ENCODE data around the gene MRO.

MRO gene

GRCh38 chr18:50803592-50803991 lies 16.2 kb downstream of the MRO start:
- no peak for FAIRE-seq
- DNase-seq (ENCODE audit: insufficient read length, low spot score), result no peak
- no peak for TF ChIP-seq PAX5 (IDR thresholded peaks at IDR 0.05; ENCODE audit: insufficient read depth, low read length, severe bottlenecking)
- no peak for TF ChIP-seq POU2F2 (IDR thresholded peaks at IDR 0.05; ENCODE audit: low read depth, low read length)
- TF ChIP-seq TAF1 (IDR thresholded peaks at IDR 0.05; ENCODE audit: low read depth, low read length), result no peak

- DNase-seq (ENCODE audit: insufficient read length, low spot score) (no peak), FAIRE-seq (no peak)
- TF ChIP-seq TAF1 (IDR thresholded peaks at IDR 0.05; ENCODE audit: low read depth, low read length) (no peak), POLR2AphosphoS5 (IDR thresholded peaks at IDR 0.05; ENCODE audit: low read depth, low read length) (no peak), POLR2A (IDR thresholded peaks at IDR 0.05; ENCODE audit: low read depth, low read length) (no peak), SPI1 (IDR thresholded peaks at IDR 0.05; ENCODE audit: low read depth, low read length) (no peak), PAX5 (IDR thresholded peaks at IDR 0.05; ENCODE audit: insufficient read depth, low read length, severe bottlenecking) (no peak), POU2F2 (IDR thresholded peaks at IDR 0.05; ENCODE audit: low read depth, low read length) (no peak)
Measured at GRCh38 chr18:50802141-50802540, 17.7 kb downstream of the MRO start.

GRCh38 chr18:50797142-50797541 lies 22.7 kb downstream of the MRO start:
- TF ChIP-seq SPI1 (IDR thresholded peaks at IDR 0.05; ENCODE audit: low read depth, low read length), result no peak
- no peak for TF ChIP-seq POLR2A (IDR thresholded peaks at IDR 0.05; ENCODE audit: low read depth, low read length)
- no peak for TF ChIP-seq POU2F2 (IDR thresholded peaks at IDR 0.05; ENCODE audit: low read depth, low read length)
- no peak for TF ChIP-seq TAF1 (IDR thresholded peaks at IDR 0.05; ENCODE audit: low read depth, low read length)
- TF ChIP-seq POLR2AphosphoS5 (IDR thresholded peaks at IDR 0.05; ENCODE audit: low read depth, low read length), result no peak
- no peak for TF ChIP-seq PAX5 (IDR thresholded peaks at IDR 0.05; ENCODE audit: insufficient read depth, low read length, severe bottlenecking)
- DNase-seq (ENCODE audit: insufficient read length, low spot score) (no peak), FAIRE-seq (no peak)

GRCh38 chr18:50796495-50796894 lies 23.3 kb downstream of the MRO start:
- TF ChIP-seq POLR2AphosphoS5 (IDR thresholded peaks at IDR 0.05; ENCODE audit: low read depth, low read length) (no peak), SPI1 (IDR thresholded peaks at IDR 0.05; ENCODE audit: low read depth, low read length) (no peak), PAX5 (IDR thresholded peaks at IDR 0.05; ENCODE audit: insufficient read depth, low read length, severe bottlenecking) (no peak), POU2F2 (IDR thresholded peaks at IDR 0.05; ENCODE audit: low read depth, low read length) (no peak), POLR2A (IDR thresholded peaks at IDR 0.05; ENCODE audit: low read depth, low read length) (no peak), TAF1 (IDR thresholded peaks at IDR 0.05; ENCODE audit: low read depth, low read length) (no peak)
- DNase-seq (ENCODE audit: insufficient read length, low spot score) (no peak), FAIRE-seq (no peak)

GRCh38 chr18:50793641-50794565 lies 25.9 kb downstream of the MRO start:
- TF ChIP-seq PAX5 (IDR thresholded peaks at IDR 0.05; ENCODE audit: insufficient read depth, low read length, severe bottlenecking) (no peak), SPI1 (IDR thresholded peaks at IDR 0.05; ENCODE audit: low read depth, low read length) (no peak), POU2F2 (IDR thresholded peaks at IDR 0.05; ENCODE audit: low read depth, low read length) (no peak), POLR2AphosphoS5 (IDR thresholded peaks at IDR 0.05; ENCODE audit: low read depth, low read length) (no peak), TAF1 (IDR thresholded peaks at IDR 0.05; ENCODE audit: low read depth, low read length) (no peak)
- DNase-seq (ENCODE audit: insufficient read length, low spot score) (no peak), FAIRE-seq (no peak)

GRCh38 chr18:50792885-50793284 lies 26.9 kb downstream of the MRO start:
- DNase-seq (ENCODE audit: insufficient read length, low spot score) (no peak), FAIRE-seq (no peak)
- TF ChIP-seq POU2F2 (IDR thresholded peaks at IDR 0.05; ENCODE audit: low read depth, low read length), result no peak

GRCh38 chr18:50791599-50792438 lies 28.0 kb downstream of the MRO start:
- DNase-seq (ENCODE audit: insufficient read length, low spot score) (no peak), FAIRE-seq (no peak)
- TF ChIP-seq SPI1 (IDR thresholded peaks at IDR 0.05; ENCODE audit: low read depth, low read length), result no peak
- no peak for TF ChIP-seq POU2F2 (IDR thresholded peaks at IDR 0.05; ENCODE audit: low read depth, low read length)
- TF ChIP-seq POLR2A (IDR thresholded peaks at IDR 0.05; ENCODE audit: low read depth, low read length), result no peak
- no peak for TF ChIP-seq PAX5 (IDR thresholded peaks at IDR 0.05; ENCODE audit: insufficient read depth, low read length, severe bottlenecking)
- no peak for TF ChIP-seq POLR2AphosphoS5 (IDR thresholded peaks at IDR 0.05; ENCODE audit: low read depth, low read length)
- no peak for TF ChIP-seq TAF1 (IDR thresholded peaks at IDR 0.05; ENCODE audit: low read depth, low read length)

- TF ChIP-seq TAF1 (IDR thresholded peaks at IDR 0.05; ENCODE audit: low read depth, low read length) (no peak), POU2F2 (IDR thresholded peaks at IDR 0.05; ENCODE audit: low read depth, low read length) (no peak)
- DNase-seq (ENCODE audit: insufficient read length, low spot score) (no peak), FAIRE-seq (no peak)
Measured at GRCh38 chr18:50790948-50791347, 28.9 kb downstream of the MRO start.

- TF ChIP-seq TAF1 (IDR thresholded peaks at IDR 0.05; ENCODE audit: low read depth, low read length), result no peak
- TF ChIP-seq POLR2AphosphoS5 (IDR thresholded peaks at IDR 0.05; ENCODE audit: low read depth, low read length), result no peak
- no peak for TF ChIP-seq POU2F2 (IDR thresholded peaks at IDR 0.05; ENCODE audit: low read depth, low read length)
- TF ChIP-seq POLR2A (IDR thresholded peaks at IDR 0.05; ENCODE audit: low read depth, low read length), result no peak
- TF ChIP-seq SPI1 (IDR thresholded peaks at IDR 0.05; ENCODE audit: low read depth, low read length), result no peak
- TF ChIP-seq PAX5 (IDR thresholded peaks at IDR 0.05; ENCODE audit: insufficient read depth, low read length, severe bottlenecking), result no peak
- no peak for FAIRE-seq
- no peak for DNase-seq (ENCODE audit: insufficient read length, low spot score)
Measured at GRCh38 chr18:50790241-50790640, 29.6 kb downstream of the MRO start.

GRCh38 chr18:50788284-50788683 lies 31.5 kb downstream of the MRO start:
- FAIRE-seq, result no peak
- TF ChIP-seq POLR2AphosphoS5 (IDR thresholded peaks at IDR 0.05; ENCODE audit: low read depth, low read length) (no peak), POLR2A (IDR thresholded peaks at IDR 0.05; ENCODE audit: low read depth, low read length) (no peak), TAF1 (IDR thresholded peaks at IDR 0.05; ENCODE audit: low read depth, low read length) (no peak)
- DNase-seq (ENCODE audit: insufficient read length, low spot score), result no peak
